ENCODE results near the gene CDH24.

CDH24 gene

DNA sequence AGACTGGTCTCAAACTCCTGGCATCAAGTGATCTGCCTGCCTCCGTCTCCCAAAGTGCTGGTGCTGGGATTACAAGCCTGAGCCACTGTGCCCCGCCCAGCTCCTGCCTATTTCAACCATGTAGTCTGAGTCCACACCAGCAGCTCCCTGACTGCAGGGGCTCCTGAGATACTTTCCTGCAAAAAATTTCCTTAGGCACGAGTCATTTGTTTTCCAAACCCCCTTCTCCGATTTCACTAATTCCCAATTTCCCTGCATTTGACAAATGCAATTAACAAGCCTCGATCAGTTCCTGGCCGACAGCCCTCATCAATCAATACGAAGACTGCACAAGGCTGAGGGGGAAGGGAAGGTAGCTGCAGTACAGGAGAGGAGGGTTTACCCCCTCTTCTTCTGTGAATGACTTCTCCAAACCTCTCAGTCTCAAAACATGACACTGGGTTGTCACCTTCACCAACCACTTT lies 32.7 kb downstream of the CDH24 start:
- no peak overlapping the region for H3K4me3 ChIP-seq (ENCODE audit: low read depth, low read length)
- POLR2A ChIA-PET: interaction anchor here (1.0 to 3.1 kb wide), 2 partner anchors 9 to 18 kb away, joined by 3 to 13 read pairs; no protein-coding TSS in a partner anchor
- TF ChIP-seq, protein P1, sequence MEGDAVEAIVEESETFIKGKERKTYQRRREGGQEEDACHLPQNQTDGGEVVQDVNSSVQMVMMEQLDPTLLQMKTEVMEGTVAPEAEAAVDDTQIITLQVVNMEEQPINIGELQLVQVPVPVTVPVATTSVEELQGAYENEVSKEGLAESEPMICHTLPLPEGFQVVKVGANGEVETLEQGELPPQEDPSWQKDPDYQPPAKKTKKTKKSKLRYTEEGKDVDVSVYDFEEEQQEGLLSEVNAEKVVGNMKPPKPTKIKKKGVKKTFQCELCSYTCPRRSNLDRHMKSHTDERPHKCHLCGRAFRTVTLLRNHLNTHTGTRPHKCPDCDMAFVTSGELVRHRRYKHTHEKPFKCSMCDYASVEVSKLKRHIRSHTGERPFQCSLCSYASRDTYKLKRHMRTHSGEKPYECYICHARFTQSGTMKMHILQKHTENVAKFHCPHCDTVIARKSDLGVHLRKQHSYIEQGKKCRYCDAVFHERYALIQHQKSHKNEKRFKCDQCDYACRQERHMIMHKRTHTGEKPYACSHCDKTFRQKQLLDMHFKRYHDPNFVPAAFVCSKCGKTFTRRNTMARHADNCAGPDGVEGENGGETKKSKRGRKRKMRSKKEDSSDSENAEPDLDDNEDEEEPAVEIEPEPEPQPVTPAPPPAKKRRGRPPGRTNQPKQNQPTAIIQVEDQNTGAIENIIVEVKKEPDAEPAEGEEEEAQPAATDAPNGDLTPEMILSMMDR (IDR thresholded peaks at IDR 0.05; ENCODE audit: insufficient read depth, low read length, missing control alignments): no peak
- CTCF ChIA-PET: interaction anchor here (0.9 to 3.2 kb wide), 11 partner anchors 9 to 468 kb away, joined by 3 to 17 read pairs (median 5); partner anchors contain the start of gene AJUBA
- no peak for DNase-seq (ENCODE audit: low read depth, low spot score)

- no peak overlapping the region for H3K4me3 ChIP-seq (ENCODE audit: low read depth, low read length)
- no peak for DNase-seq (ENCODE audit: low read depth, low spot score)
- TF ChIP-seq, protein P1 (IDR thresholded peaks at IDR 0.05; ENCODE audit: insufficient read depth, low read length, missing control alignments): no peak
- ChIA-PET POLR2A (interaction anchor here (1.5 to 3.1 kb wide), 2 partner anchors 11 to 17 kb away, joined by 3 to 13 read pairs; no protein-coding TSS in a partner anchor), CTCF (interaction anchor here (0.8 to 3.2 kb wide), 12 partner anchors 10 to 467 kb away, joined by 3 to 15 read pairs (median 4); partner anchors contain the start of gene AJUBA)
Measured at GRCh38 chr14:23023795-23024152, 33.5 kb downstream of the CDH24 start.

- TF ChIP-seq, protein P1 (IDR thresholded peaks at IDR 0.05; ENCODE audit: insufficient read depth, low read length, missing control alignments): no peak
- no peak overlapping the region for H3K4me3 ChIP-seq (ENCODE audit: low read depth, low read length)
- ChIA-PET POLR2A (interaction anchor here (1.5 to 3.1 kb wide), 2 partner anchors 11 to 16 kb away, joined by 3 to 13 read pairs; no protein-coding TSS in a partner anchor), CTCF (interaction anchor here (0.8 to 3.2 kb wide), 11 partner anchors 11 to 466 kb away, joined by 3 to 15 read pairs (median 6); partner anchors contain the start of gene CDH24)
- no peak for DNase-seq (ENCODE audit: low read depth, low spot score)
Measured at GRCh38 chr14:23023022-23023794, 34.1 kb downstream of the CDH24 start.

DNA sequence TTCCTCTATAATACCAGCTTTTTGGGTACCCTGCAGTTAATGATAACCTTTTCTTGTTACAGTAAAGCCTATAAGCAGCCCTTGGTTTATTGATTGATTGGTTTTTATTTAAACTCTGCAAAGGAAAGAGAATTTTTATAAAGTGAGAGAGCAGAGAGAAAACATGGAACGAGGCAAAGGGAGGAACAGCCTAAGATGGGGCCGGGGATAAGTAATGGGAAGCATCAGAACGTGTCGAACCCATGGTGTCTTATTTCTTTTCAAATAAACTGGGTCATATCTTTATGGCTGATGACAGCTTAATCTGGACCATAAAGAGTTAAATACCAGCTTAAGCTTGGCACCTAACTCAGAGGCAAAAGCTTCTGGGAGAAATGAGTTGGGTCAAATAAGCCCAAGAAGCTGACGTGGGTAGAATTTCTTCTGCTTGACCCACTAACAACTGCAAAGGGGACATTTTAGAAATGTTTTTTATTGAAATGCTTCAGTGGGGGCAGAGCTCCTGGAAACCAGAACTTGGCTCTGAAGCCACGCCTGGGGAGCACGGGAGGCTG lies 35.4 kb downstream of the CDH24 start:
- TF ChIP-seq, protein P1 (IDR thresholded peaks at IDR 0.05; ENCODE audit: insufficient read depth, low read length, missing control alignments): no peak
- POLR2A ChIA-PET: no interaction called here
- H3K4me3 ChIP-seq (ENCODE audit: low read depth, low read length): no peak overlapping the region
- DNase-seq (ENCODE audit: low read depth, low spot score): no peak
- CTCF ChIA-PET: interaction anchor here (0.8 to 2.8 kb wide), 8 partner anchors 9 to 47 kb away, joined by 4 to 12 read pairs (median 5); partner anchors contain the start of gene CDH24

- no peak overlapping the region for H3K4me3 ChIP-seq (ENCODE audit: low read depth, low read length)
- CTCF ChIA-PET: interaction anchor here (0.9 to 2.8 kb wide), 5 partner anchors 10 to 48 kb away, joined by 3 to 12 read pairs (median 4); partner anchors contain the start of gene CDH24
- POLR2A ChIA-PET: no interaction called here
- DNase-seq (ENCODE audit: low read depth, low spot score): no peak
- TF ChIP-seq, protein P1 (IDR thresholded peaks at IDR 0.05; ENCODE audit: insufficient read depth, low read length, missing control alignments): no peak
Measured at GRCh38 chr14:23021434-23021833, 35.9 kb downstream of the CDH24 start.
